ENCODE results near the gene ERBB4. TPM values are rescaled to one million over a fixed set of nuclear protein-coding genes. Genes with fewer than 3 reads are reported as not detected.

The ERBB4 gene
- total RNA-seq, 1 donor from 2014 or later = 0.07 TPM

DNA sequence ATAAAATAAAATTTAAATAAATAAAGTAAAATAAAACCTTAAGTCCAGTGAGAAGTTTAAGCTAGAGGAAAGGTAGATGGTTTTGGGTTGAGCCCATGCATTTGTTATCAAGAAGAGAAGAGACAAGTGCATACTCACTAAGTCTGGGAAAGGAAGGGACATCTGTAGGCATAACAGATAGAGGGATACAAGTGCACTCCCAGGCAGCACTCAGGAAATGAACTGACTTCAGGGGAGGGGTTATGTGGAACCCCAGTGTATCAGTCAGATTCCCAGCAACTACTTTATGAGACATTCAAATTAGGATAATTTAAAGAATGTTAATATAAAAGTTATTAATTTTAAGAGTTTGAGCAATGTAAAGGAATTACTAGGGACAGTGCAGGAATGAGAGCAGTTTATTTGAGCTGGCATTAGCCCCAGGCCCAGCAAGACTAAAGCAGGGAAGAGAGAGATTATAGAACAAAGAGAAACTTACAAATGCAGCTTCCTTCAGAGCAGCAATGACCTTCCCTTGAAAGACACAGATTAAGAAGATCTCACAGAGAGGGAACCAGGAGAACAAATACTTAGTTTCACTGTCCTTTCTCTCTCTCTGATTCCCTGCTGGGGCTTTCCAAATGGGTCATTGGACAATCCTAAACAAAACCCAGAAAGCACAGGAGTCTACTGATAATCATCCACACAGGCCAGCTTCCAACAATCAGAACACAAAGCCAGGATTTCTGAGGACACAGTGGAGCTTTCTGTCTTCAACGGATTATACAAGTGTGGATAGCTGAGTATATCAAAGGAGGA lies 109.7 kb downstream of the ERBB4 start:
- DNase-seq (ENCODE audit: low read depth, low spot score) = no peak

DNA sequence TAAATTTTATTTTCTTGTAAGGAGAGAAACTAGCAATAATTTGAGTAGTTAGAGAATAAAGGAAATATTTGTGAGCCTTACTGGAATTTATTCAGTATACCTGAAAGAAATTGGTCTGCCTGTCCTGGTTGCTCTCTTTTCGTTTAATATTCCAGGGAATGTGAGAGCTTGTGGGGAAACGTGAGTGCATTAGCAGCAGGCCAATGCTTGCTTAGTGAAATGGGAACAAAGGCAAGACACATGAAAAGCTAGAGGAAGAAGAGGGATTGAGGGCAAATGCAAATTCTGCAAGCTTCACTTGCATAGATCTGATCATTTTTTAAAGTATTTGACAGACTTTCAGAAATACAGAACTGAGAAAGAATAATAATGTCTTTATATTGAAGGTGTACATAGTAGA lies 111.0 kb downstream of the ERBB4 start:
- no peak for DNase-seq (ENCODE audit: low read depth, low spot score)

DNA sequence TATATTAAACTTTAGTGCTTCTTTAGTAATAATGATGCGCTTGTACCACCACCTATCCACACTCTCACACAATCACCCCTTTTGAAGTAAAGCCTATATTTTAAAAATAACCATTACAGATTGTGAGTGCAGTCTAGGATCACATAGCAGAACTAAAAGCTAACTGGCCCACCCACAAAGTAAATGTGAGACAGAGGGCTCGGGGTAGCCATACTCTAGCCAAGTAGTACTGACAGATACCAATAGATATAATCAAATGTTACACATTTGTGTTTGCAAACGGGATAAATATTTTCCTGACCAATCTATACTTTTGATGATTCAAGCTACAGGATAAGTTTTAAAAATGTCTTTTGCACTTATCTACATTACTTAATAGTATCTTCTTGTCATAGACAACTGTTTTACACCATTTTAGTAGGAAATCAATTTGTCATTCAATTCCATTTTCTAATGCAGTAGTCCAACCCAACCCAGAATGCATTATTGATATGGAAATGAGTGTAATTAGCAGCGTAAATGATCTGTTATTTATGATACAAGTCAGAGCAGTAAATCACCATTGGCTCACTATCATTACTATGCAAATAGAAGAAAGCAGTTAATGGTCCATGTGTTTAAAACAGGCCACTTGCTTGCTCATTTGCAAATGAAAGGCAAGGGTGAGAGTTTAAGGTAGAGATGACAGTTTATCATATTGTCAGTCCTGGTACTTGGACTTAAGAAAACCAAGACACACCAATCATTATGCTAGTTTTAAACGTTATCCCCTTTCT lies 111.8 kb downstream of the ERBB4 start:
- no peak for DNase-seq (ENCODE audit: low read depth, low spot score)

DNA sequence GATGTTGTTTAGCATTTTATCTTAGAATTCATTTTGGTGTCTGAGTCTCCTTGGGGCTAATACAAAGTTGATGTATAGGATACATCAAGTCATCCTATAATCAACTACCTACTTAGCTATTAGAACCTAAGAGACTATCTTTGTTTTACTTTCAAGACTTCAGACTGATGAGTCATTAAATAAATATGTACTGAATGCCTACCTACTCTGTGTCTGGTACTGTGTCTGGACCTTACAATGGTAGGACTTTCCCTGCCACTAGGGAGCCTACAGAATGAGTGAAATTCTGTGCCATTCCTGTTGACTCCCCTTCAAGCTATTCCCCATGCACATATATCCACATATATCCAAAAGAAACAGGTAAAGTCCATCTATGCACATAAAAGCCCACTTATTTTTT lies 114.5 kb downstream of the ERBB4 start:
- no peak for DNase-seq (ENCODE audit: low read depth, low spot score)

DNA sequence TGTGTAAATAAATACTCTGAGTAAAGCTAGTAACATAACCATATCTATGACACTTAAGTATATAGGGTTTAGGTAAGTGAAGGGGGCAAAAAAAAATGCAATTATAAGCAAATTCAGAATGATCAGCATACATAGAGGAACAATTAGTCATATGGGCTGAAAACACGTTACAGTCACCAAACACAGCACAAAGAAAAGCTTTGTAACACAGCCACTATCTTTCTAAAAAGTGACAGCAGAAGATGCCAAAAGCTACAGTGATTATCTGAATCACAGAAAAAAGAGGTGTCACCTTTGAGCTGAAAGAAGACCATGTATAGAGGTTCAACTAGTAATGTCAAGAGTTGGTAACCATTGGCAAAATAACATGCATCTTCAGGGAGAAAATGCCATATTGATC lies 115.5 kb downstream of the ERBB4 start:
- no peak for DNase-seq (ENCODE audit: low read depth, low spot score)

DNA sequence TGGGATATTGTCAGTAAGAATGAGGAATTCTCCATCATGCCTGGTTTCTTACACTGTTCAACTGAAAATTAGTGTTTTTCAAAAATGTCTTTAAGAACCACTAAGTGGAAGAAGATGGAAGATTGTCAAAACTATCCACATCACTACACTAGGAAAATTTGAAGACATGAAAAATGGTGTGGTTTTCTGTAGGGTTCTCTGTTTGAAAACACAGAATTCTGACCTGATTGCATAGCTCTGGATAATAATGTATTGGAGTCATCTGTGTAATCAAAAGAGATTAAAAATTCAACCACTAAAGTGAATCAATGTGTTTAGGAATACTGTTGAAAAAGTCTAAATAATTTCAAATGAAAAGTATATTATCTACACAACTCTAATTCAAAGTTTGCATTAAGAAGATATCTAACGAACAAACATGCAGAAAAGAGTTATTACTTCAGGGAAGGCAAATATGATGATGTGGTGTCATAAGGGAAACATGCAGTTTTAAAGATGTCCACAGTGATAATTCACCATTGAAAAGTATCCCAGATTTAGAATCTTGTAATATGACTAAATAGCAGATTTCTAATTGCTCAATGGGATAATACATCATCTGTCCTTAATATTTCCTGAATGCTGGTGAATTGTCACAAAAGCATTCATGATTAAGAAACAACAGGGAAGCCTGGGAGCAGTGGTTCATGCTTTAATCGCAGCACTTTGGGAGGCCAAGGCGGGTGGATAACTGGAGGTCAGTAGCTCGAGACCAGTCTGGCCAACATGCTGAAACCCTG lies 116.9 kb downstream of the ERBB4 start:
- DNase-seq (ENCODE audit: low read depth, low spot score) = no peak

DNA sequence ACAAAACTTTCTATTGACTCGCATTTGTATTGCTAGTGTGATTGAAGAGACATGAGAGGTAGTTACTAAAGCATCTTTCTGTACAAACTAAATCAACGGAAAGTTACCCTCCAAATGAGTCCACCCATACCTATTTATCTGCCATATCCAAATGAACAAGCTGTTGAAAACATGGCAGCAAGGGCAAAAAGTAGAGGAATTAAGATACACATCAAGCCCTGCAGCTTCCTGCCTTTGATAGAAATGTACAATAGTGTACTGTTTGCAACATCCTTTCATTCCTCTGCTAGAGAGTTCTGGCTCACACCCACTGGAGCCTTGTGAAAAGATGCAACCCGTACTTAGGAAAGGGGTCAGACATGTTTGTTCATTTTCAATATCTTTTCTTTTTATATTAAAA lies 122.5 kb downstream of the ERBB4 start:
- no peak for DNase-seq (ENCODE audit: low read depth, low spot score)

DNA sequence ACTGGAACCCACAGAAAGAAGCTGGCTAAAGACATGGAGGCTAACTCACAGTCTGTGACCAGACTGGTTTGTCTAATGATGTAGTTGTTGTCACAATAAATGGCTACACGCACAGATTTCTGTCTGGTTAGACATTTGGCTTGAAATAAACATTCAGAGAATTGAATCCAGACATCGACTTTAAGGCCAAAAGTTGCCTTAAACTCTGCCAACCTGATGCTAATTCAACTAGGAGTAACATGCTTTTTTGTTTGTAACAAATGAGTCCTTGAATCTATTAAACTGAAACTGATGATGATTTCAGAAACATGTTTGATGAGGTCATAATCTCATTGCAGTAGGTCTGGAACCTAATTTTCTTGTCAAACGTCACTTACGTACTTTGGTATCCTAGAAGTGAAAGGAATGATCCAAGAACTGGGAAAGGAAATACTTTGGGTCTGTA lies 123.8 kb downstream of the ERBB4 start:
- DNase-seq (ENCODE audit: low read depth, low spot score) = no peak

DNA sequence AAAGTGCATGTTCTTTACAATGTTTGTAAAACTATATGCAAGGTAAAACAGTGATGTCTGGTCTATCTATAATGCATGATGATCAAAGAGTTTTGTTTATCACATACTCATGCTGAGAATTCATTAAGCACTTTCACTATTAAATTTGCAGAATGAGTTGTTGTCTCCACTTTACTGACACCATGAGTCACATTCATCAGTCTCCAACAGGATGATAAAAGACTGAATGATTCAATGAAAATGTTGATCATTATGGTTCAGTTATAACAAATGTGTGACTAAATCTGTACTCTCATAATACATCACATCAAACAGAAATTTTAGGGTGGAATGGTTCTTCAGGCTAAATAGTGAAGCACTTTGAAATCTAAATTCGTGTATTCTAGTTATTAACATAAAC lies 129.0 kb downstream of the ERBB4 start:
- DNase-seq (ENCODE audit: low read depth, low spot score) = no peak

DNA sequence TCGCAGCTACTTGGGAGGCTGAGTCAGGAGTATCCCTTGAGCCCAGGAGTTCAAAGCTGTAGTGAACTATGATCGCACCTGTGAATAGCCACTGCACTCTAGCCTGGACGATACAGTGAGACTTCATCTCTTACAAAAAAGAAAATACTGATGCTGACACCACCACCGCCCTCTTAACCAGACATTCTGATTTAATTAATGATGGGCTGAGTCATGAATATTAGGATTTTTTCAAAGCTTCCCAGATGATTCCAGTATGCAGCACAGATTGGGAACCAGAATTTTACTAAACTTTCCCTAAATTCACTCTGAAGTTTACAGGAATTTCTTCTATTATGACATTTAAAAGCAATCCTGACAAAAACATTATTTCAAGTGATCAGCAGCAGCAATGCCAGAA lies 130.1 kb downstream of the ERBB4 start:
- no peak for DNase-seq (ENCODE audit: low read depth, low spot score)

DNA sequence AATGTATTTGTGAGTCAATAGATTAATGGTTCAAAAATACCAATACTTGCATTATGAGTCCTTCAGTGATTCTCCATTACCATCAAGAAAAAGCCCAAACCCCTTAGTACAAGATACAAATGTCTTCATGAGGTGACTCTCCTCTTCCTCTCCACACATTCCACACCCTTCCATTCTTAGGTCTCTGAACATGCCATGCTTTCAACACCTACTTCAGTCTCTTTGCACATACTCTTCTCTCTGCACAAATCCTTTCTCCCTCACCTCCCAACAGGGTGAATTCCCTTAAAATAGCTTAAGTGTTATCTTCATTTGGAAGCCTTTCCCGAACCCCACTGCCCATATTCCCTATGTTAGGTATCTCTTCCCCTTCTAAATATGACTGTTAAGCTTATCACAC lies 131.9 kb downstream of the ERBB4 start:
- DNase-seq (ENCODE audit: low read depth, low spot score) = no peak

DNA sequence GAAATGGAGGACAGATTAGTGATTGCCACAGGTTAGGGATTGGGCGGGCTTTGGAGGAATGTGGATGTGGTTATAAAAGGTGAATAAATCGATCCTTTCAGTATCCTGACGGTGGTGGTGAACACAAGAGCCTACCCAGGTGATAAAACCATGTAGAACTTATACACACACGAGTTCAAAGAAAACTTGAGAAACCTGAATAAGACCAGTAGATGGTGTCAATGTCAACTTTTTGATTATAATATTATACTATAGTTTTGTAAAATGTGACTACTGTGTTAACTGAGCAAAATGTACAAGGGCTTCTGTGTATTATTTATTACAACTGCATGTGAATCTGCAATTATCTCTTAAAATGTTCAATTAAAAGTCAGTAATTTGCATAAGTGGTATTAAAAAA lies 136.3 kb downstream of the ERBB4 start:
- no peak for DNase-seq (ENCODE audit: low read depth, low spot score)

DNA sequence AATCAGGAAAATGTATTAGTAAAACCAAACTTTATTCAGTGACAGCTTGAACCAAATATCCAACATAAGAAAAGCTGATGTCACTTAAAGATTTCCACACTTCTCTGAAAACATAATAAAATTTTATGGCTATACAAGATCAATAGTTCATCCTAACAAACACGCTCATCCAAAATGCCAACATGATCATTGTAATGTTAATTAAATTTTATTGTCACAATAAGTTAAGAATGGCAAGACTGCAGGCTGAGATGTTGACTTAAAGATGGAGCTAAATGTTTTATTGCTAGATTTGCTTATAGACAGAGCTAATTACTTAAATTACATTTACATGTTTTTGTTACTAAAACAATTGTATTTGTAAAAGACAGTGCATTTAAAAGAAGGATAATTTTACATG lies 140.3 kb downstream of the ERBB4 start:
- DNase-seq (ENCODE audit: low read depth, low spot score) = no peak

DNA sequence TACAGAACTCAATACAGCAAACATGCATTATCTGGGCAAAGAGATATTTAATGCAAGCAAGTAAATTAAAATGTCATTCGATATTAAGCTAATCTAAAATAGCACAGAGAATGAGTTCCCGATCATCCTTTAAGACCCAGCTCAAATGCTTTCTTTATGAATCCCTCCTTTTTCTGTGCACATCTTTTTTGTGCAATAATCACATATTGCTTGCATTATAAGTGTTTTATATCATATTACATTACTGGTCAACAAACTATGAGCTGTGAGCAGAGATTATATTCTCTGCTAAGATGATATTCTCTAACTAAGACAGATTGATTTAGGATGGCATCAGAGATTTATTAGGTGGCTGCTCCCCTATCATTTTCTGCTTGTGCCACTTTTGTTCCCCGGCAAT lies 146.1 kb downstream of the ERBB4 start:
- no peak for DNase-seq (ENCODE audit: low read depth, low spot score)

DNA sequence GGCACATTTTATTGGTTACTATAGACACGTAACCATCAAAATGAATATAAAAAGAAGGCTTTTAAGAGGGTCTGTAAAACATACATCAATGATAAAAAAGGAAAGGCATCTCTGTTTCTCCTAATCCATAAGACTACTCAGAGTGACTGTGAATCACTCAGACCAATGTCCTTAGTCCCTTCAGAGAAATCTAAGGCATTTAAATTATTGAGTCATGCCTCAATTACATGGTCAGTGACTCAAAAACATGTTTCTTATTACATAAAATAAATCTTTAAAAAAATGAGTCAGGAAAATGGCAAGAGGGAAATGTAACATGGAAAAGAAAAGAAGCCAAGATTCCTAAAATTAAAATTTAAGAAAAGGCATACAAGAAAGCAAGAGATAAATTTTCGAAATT lies 146.6 kb downstream of the ERBB4 start:
- DNase-seq (ENCODE audit: low read depth, low spot score) = no peak

DNA sequence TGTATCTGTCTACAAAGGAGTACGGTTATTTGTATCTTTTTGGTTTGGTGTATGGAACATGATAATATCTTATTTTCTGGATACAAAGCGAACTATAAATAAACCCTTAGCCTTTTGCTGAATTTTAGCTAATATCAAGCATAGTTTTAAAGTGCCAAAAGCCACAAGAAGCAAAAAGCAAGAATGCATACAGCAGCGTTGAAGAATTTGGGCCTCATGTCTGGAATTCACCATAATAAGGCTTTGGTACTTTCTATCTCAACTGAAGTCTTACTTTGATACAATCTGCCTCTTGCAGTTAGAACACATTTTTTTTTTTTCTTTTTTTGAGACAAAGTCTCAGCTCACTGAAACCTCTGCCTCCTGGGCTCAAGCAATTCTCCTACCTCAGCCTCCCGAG lies 151.5 kb downstream of the ERBB4 start:
- no peak for DNase-seq (ENCODE audit: low read depth, low spot score)

DNA sequence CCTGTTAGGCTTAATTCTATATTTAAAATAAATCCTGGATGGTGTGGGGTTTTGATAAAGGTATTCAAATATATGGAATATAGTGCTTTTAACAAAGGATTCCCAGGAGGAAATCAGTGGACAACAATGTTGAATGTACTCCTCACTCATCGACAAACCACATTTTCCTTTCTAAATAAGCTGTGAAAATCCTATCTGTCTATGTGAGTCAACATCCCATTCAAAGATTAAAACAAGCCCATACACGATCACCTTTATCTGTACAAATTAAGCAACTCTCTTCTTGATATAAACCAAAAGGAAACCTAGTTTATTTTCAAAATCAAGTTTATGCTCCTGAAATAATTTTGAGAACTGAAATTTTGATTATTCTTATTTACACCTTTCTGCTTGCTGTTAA lies 153.4 kb downstream of the ERBB4 start:
- DNase-seq (ENCODE audit: low read depth, low spot score) = no peak

DNA sequence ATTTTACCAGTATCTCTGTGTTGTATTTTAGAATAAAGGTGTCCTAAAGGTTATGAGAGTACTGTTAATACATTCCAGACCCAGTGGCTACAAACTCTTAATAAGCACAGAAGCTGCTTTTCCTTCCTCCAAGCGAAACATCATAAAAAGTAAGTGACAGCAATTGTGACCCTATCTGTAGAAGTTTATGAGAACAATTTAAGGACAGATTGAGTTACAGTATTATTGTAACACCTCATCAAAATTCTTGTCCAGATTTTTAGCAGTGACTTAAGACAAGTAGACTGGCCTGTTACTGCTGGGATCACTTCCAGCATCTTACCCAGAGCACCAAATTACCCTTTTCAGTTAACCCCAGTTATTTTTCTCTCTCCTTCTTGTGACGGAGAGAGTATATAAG lies 154.6 kb downstream of the ERBB4 start:
- no peak for DNase-seq (ENCODE audit: low read depth, low spot score)

DNA sequence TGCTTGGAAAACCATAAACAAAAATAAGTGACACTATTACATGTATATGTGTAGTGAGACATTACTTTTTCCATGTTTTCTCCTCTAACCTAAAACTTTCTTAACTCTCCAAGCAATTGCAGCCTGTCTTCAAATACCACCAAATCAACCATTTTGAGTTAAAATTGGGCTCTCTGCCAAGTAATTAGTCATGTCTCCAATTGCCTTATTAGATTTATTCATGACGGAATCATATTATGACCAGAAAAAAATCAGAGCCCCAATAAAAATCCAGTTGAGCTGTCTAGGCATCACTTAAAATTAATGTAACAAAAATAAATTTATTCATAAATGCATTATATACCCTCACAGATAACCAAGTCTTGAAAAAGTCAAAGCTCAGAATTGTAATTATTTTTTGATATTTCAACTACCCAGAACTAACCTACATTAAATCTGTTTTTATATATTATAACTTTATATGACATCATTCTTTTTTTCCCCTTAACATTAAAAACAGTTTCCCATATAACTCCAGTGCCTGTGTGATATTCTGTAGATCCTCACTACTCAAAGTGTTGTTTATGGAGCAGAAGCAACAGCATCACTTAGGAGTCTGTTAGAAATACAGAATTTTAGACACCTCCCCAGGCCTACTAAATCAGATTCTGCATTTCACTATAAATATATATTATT lies 157.0 kb downstream of the ERBB4 start:
- DNase-seq (ENCODE audit: low read depth, low spot score) = no peak

DNA sequence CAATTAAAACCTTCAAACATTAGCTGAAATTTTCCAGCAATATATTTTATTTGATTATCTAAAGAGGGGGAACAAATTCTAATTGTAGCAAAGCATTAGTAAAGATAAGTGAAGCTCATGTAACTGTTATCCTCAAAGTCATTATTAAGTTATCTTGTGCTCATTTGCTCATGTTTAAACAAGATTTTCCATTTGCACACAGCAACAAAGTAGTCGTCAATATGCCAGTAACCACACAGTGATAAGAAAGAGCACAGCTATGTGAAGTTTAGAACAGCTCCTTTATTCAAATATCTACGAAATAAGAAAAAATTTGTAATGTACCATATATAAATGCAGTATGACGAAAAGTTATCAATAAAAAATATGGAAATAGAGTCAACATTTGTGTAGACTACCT lies 159.5 kb downstream of the ERBB4 start:
- no peak for DNase-seq (ENCODE audit: low read depth, low spot score)

DNA sequence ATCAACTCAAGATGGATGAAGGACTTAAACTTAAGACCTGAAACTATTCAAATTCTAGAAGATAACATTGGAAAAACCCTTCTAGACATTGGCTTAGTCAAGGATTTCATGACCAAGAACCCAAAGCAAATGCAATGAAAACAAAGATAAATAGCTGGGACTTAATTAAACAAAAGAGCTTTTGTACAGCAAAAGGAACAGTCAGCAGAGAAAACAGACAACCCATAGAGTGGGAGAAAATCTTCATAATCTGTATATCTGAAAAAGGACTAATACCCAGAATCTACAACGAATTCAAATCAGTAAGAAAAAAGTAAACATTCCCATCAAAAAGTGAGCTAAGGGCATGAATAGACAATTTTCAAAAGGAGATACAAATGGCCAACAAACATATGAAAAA lies 171.2 kb downstream of the ERBB4 start:
- DNase-seq (ENCODE audit: low read depth, low spot score) = no peak
